GM19025 (cell line): ENCODE measurements around the gene ACVR2A.

Source experiments
- ATAC-seq: cut with Tn5 transposase; IDR thresholded peaks from one replicate; pipeline ENCODE4 v1.9.1; 2021; ENCODE audit warnings: mild to moderate bottlenecking, low read depth, moderate library complexity; ENCODE audit not compliant: unreplicated experiment

ACVR2A gene

DNA sequence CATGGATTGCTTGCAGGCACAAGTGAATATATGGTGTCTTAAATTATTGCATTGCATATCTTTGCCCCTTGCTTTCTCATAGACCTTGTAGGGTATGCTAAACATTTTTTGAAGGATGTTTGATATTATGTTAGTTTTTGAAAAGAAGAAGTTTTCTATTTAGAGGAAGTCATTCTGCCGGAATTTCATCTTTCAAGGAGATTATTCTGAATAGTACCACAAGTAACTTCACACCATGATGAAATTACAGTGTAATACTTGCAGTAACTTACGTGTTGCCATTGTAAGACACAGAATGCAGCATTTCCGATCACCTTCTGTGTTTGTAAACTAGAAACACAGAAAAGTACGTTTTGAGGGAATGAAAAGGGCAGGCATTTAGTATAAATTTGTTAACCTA, 71.9 kb downstream of the ACVR2A start:
- ATAC-seq = no peak

DNA sequence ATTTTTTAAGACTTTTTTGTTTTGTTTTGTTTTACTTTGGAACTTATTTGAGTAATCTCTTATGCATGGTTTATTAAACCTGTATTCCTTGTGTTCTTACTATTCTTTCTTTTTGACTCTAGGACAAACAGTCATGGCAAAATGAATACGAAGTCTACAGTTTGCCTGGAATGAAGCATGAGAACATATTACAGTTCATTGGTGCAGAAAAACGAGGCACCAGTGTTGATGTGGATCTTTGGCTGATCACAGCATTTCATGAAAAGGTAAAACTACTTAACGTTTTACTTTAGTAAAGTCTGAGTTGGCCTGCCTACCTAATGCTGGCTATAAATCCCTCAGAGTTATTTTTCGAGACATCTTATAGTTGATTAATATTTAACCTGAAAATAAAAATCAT, 72.3 kb downstream of the ACVR2A start:
- no peak for ATAC-seq

DNA sequence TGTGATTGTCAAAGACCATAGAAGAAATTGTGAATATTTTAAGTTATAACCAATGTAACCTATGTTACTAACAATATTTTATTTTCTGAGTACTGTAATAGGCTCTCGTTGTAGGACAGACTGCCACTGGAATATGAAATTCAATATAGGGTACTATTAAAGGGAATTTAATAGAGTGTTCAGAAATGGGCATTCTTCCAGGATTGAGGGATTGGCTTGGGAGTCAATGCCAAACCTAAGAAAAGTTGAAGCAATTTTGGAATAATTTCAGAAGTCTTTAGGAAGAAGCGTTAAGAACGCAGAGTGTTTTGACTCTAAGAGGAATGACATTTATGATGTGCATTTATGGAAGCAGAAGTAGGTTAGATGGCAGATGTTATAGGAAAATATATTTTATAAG, 79.0 kb downstream of the ACVR2A start:
- no peak for ATAC-seq

DNA sequence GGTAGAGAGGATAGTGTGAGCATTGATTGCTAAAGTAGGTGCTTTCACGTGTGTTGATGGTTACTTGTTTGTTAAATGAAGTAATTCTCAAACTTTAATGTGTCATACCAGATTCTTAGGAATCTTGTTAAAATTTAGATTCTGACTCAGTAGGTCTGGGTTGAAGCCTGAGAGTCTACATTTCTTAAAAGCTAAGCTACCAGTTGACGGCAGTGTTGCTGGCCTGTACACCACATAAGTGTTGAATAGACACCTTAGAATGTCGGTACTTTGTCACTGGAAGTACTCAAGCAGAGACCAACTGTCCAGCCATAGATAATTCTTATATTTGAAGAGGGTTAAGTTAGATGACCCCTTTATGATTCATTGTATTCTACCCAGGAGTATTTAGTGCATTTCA, 79.8 kb downstream of the ACVR2A start:
- ATAC-seq = no peak

- no peak for ATAC-seq
Measured at GRCh38 chr2:147925886-147926285, 81.1 kb downstream of the ACVR2A start.

GRCh38 chr2:147927053-147927588, 82.3 kb downstream of the ACVR2A start:
- no peak for ATAC-seq

- ATAC-seq = no peak
Measured at GRCh38 chr2:147933931-147934330, 89.1 kb downstream of the ACVR2A start.

GRCh38 chr2:147934881-147935620, 90.2 kb downstream of the ACVR2A start:
- ATAC-seq = no peak

DNA sequence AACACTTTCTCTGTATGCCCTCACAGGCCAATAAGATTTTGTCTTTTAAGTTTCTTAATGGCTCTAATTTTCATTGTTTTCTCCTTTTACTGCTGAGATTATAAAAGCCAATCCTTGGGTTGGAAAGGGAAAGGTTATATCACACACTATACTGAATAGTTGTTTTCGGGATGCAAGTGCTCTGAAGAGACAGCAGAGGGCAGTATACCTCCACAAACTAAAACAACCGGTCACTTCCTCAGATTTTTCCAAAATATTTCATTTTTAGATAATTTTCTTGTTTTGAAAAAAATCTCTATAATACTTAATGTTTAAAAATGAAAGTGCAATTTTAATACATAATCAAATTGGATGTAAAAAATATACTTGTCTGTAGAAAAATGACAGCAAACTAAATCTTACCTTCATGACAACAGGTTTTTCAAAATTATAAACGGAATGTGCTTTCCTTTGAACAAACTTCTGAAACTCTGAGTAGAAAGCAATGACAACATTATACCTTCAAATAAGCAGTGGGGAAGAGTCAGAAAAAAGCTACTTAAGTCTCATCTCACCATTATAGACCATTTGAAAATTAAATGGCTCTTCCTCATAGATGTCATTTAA, 93.0 kb downstream of the ACVR2A start:
- ATAC-seq = no peak

DNA sequence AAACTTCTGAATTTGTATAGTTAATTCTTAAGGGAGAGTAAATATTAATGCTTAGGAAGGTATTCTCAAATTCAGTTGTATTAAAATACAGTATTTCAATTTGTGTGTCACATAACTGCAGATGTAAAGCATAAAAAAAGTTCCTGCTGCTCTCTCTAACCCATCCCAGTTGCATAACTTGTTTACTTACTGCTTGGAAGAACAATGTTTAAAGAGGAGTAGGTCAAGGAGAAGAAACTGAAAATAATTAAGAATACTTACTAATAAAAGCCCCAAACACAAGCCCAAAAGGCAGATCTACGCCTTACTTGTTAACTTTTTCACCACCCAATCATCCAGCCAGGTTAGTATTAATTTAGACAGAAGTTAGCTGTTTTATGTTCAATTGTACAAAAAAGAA, 94.5 kb downstream of the ACVR2A start:
- ATAC-seq = no peak

GRCh38 chr2:147945660-147946059, 100.8 kb downstream of the ACVR2A start:
- no peak for ATAC-seq

GRCh38 chr2:147952118-147952517, 107.3 kb downstream of the ACVR2A start:
- ATAC-seq = no peak

GRCh38 chr2:147968571-147968970, 123.7 kb downstream of the ACVR2A start:
- no peak for ATAC-seq

DNA sequence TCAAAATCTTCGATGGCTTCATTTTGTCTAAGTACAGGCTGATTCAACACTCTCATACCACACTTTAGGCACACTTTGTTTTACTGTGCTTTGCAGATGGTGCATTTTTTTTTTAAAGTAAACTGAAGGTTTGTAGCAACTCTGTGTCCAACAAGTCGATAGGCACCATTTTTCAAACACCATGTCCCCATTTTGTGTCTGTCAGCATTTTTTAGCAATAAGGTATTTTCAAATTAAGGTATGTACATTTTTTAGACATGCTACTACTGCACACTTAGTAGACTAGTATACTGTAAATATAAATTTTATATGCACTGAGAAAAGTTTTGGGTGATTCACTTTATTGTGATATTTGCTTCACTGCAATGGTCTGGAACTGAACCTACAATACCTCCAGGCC, 131.3 kb downstream of the ACVR2A start:
- ATAC-seq = no peak

DNA sequence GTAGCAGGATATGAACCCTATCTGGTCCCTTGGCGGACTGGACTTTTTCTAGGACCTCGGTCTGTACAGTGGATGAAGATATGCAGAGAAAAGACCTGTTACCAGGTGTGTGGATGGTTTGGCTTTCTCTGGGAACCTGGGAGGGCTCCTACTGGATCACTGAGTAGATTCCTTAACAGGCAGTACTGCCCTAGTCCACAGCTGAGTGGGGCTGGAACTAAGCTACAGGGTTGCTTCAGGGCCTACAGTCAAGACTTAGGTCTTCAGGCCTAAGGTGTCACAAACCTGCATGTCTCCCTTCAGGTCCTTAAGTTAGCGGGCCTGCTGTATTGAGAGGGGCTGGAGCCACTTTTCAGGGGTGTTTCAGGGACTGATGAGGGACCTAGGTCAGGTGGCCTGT, 132.8 kb downstream of the ACVR2A start:
- no peak for ATAC-seq
